ENCODE measurements around the gene UTP4.

The UTP4 gene

DNA sequence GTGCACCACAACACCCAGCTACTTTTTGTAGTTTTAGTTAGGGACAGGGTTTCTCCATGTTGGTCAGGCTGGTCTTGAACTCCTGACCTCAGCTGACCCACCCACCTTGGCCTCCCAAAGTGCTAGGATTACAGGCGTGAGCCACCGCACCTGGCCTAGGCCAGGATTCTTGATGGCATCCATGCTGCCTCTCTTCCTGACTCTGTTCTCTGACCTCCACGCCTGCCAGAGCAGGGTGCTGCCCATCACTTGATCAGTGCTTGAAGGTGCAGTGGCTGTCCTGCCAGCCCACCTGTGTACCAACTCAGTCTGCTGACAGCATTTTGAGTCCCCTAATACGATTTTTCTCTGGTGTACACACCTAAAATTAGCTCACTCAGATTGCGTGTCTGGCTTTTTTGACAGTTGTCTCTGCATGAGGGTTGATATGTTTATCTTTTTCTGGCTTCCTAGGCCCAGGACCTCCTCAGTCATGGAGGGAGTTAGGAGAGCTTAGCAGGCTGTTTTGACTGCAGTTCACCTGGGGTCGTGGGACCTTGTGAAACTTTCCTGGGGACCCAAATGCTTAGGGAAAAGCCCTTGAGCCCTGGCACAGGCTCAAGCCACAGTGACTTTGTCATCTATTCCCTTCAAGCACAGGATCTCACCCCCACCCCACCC, 21.1 kb upstream of the UTP4 start:
- H3K4me3 ChIP-seq (ENCODE audit: low read depth, low read length): no peak overlapping the region
- no peak for DNase-seq (ENCODE audit: low read depth)
- TF ChIP-seq, protein P1, sequence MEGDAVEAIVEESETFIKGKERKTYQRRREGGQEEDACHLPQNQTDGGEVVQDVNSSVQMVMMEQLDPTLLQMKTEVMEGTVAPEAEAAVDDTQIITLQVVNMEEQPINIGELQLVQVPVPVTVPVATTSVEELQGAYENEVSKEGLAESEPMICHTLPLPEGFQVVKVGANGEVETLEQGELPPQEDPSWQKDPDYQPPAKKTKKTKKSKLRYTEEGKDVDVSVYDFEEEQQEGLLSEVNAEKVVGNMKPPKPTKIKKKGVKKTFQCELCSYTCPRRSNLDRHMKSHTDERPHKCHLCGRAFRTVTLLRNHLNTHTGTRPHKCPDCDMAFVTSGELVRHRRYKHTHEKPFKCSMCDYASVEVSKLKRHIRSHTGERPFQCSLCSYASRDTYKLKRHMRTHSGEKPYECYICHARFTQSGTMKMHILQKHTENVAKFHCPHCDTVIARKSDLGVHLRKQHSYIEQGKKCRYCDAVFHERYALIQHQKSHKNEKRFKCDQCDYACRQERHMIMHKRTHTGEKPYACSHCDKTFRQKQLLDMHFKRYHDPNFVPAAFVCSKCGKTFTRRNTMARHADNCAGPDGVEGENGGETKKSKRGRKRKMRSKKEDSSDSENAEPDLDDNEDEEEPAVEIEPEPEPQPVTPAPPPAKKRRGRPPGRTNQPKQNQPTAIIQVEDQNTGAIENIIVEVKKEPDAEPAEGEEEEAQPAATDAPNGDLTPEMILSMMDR (IDR thresholded peaks at IDR 0.05; ENCODE audit: low read depth, low read length, missing control alignments): no peak

- TF ChIP-seq, protein P1 (IDR thresholded peaks at IDR 0.05; ENCODE audit: low read depth, low read length, missing control alignments): no peak
- no peak for DNase-seq (ENCODE audit: low read depth)
- H3K4me3 ChIP-seq (ENCODE audit: low read depth, low read length): no peak overlapping the region
Observed at GRCh38 chr16:69111876-69112230, 20.6 kb upstream of the UTP4 start.

DNA sequence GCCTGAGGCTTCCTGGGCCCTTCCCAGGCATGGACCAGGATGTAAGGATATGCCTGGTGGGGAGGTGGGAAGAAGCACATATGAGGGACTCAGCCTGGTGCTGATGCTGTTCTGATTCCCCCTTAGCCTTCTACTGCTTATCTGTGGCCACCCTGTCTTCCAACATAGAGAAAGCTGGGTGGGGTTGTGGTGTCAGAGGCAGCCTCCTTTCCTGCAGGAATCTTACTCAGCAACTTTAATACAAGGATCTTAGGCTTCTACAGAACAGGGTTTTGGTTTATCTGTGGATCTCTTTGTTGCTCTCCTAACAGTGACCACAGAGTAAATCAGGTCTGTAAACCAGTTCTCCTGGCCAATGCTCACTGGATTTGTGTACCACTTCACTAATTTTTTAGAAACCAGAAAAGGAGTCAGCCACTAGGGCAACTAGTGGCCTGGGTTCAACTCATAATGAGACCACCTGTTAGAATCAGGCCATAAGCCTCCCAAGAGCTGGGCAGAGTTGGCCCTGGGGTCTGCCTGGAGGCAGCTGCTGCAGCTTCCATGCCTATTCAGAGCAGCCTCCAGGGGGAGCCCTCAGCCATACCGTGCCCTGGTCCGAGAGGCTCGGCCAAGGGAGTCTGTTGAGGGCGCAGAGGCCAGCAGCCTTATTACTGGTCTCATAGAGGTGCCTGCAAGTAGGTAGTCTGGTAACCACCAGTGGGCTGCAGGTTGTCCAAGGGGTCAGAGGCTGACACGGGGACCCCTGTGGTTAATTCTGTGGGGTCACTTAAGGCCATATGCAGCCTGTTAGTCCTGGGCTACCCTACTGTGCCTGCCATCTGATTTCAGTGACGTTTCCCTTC, 19.9 kb upstream of the UTP4 start:
- H3K4me3 ChIP-seq (ENCODE audit: low read depth, low read length): no peak overlapping the region
- TF ChIP-seq, protein P1 (IDR thresholded peaks at IDR 0.05; ENCODE audit: low read depth, low read length, missing control alignments): peak; percentile 93
- no peak for DNase-seq (ENCODE audit: low read depth)

DNA sequence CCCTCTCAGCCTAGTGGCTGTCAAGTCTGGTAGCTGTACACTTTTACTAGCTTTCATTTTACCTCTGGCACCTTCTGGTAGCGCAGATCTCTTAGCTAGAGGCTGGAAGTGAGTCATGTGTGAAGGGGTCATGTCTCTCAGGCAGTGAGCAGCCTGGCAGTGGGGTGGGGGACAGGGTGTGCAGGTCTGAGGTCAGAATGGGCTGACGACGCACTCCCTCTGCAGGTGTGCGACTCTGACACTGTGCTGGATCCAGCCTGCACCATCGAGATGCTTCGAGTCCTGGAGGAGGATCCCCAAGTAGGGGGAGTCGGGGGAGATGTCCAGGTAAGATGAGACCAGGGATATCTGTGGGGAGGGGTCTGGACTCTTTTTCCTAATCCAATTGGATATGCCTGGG, 19.2 kb upstream of the UTP4 start:
- TF ChIP-seq, protein P1 (IDR thresholded peaks at IDR 0.05; ENCODE audit: low read depth, low read length, missing control alignments): no peak
- no peak for DNase-seq (ENCODE audit: low read depth)
- no peak overlapping the region for H3K4me3 ChIP-seq (ENCODE audit: low read depth, low read length)

GRCh38 chr16:69114346-69114975, 18.0 kb upstream of the UTP4 start:
- no peak for DNase-seq (ENCODE audit: low read depth)
- H3K4me3 ChIP-seq (ENCODE audit: low read depth, low read length): no peak overlapping the region
- TF ChIP-seq, protein P1 (IDR thresholded peaks at IDR 0.05; ENCODE audit: low read depth, low read length, missing control alignments): no peak

GRCh38 chr16:69114976-69115355, 17.5 kb upstream of the UTP4 start:
- TF ChIP-seq, protein P1 (IDR thresholded peaks at IDR 0.05; ENCODE audit: low read depth, low read length, missing control alignments): no peak
- H3K4me3 ChIP-seq (ENCODE audit: low read depth, low read length): no peak overlapping the region
- no peak for DNase-seq (ENCODE audit: low read depth)

All from GM12864 (cell line).